Endothelial cell of umbilical vein (primary cell): Measurements from ENCODE around the gene MYLIP.

ENCODE experiments used
- GATA2 ChIP-seq: IDR thresholded peaks from 2 replicates; pipeline ENCODE4 v1.7.0; 2011; ENCODE audit warnings: low read depth, mild to moderate bottlenecking, moderate library complexity, mixed read lengths, low read length; ENCODE audit not compliant: insufficient read length, insufficient read depth
- POLR2A ChIP-seq: IDR thresholded peaks from 2 replicates; pipeline ENCODE4 v1.6.1; 2012; ENCODE audit warnings: low read depth, mild to moderate bottlenecking, control low read depth, low read length
- POLR2AphosphoS5 ChIP-seq: IDR thresholded peaks from 2 replicates; pipeline ENCODE4 v1.6.1; 2012; ENCODE audit warnings: low read depth, mild to moderate bottlenecking, control low read depth, low read length, moderate library complexity; ENCODE audit not compliant: insufficient read depth

GRCh38 chr6:16178351-16178750, 49.5 kb downstream of the MYLIP start:
- TF ChIP-seq POLR2AphosphoS5 (no peak), GATA2 (no peak), POLR2A (no peak)
